Stomach (tissue), 4 donors: ENCODE measurements around the gene KASH5.

Experiments used
- EP300 ChIP-seq: sonication (generic); formaldehyde crosslinking; IDR thresholded peaks from one replicate; pipeline ENCODE4 v1.6.1; 2017; ENCODE audit warnings: antibody characterized with exemption
- POLR2A ChIP-seq, 4 donors: fragments of 450-650 bp; IDR thresholded peaks; one replicate each; pipeline ENCODE4 v1.6.1; 2016; ENCODE audit warnings: antibody characterized with exemption in 4 of 4, control low read depth in 2 of 4, mild to moderate bottlenecking in 1 of 4, moderate library complexity in 1 of 4
- POLR2AphosphoS5 ChIP-seq, 3 donors: sonication (generic); formaldehyde crosslinking; IDR thresholded peaks; one replicate each; pipeline ENCODE4 v1.6.1; 2016; ENCODE audit warnings: antibody characterized with exemption in 3 of 3
- TF ChIP-seq, protein P1 (sequence below), 7 experiments: fragments of 450-650 bp in 4 of 7; fragments of 200-600 bp in 3 of 7; sonication (generic) in 3 of 7; IDR thresholded peaks; one replicate each; pipeline ENCODE4 v1.5.1; 2016 to 2019; ENCODE audit warnings: antibody characterized with exemption in 7 of 7, control low read depth in 2 of 7, mild to moderate bottlenecking in 1 of 7

- TF ChIP-seq, protein P1, sequence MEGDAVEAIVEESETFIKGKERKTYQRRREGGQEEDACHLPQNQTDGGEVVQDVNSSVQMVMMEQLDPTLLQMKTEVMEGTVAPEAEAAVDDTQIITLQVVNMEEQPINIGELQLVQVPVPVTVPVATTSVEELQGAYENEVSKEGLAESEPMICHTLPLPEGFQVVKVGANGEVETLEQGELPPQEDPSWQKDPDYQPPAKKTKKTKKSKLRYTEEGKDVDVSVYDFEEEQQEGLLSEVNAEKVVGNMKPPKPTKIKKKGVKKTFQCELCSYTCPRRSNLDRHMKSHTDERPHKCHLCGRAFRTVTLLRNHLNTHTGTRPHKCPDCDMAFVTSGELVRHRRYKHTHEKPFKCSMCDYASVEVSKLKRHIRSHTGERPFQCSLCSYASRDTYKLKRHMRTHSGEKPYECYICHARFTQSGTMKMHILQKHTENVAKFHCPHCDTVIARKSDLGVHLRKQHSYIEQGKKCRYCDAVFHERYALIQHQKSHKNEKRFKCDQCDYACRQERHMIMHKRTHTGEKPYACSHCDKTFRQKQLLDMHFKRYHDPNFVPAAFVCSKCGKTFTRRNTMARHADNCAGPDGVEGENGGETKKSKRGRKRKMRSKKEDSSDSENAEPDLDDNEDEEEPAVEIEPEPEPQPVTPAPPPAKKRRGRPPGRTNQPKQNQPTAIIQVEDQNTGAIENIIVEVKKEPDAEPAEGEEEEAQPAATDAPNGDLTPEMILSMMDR (IDR thresholded peaks at IDR 0.05) = no peak
- no peak for TF ChIP-seq POLR2A (IDR thresholded peaks at IDR 0.05)
- TF ChIP-seq POLR2AphosphoS5 (IDR thresholded peaks at IDR 0.05) = no peak
- TF ChIP-seq EP300 = no peak
Observed at GRCh38 chr19:49430172-49430677, 42.2 kb downstream of the KASH5 start.
